HEK293T (cell line): ENCODE data around the gene DRC1.

Experiments used
- CTCF ChIA-PET: fragments of 350-600 bp; formaldehyde crosslinking; extraction: SDS; loops from one replicate; lab custom pipeline; 2021; ENCODE audit warnings: antibody characterized with exemption, inconsistent platforms; lab: Yijun Ruan, JAX
- POLR2A ChIA-PET: fragments of 350-600 bp; formaldehyde crosslinking; extraction: SDS; loops from one replicate; lab custom pipeline; 2020; ENCODE audit warnings: antibody characterized with exemption, inconsistent platforms; lab: Yijun Ruan, JAX
- DNase-seq: peaks from one replicate; pipeline ENCODE4 v3.0.0; 2012; ENCODE audit warnings: mixed read lengths; ENCODE audit errors: extremely low spot score
- ARNT ChIP-seq: fragments of 450-650 bp; IDR thresholded peaks from 2 replicates; pipeline ENCODE4 v1.6.1; 2017; ENCODE audit warnings: mild to moderate bottlenecking
- BHLHE40 ChIP-seq: fragments of 450-650 bp; IDR thresholded peaks from 2 replicates; pipeline ENCODE4 v1.6.1; 2016; ENCODE audit warnings: mild to moderate bottlenecking, moderate library complexity, borderline replicate concordance
- CTBP1 ChIP-seq: fragments of 450-650 bp; IDR thresholded peaks from 2 replicates; pipeline ENCODE4 v1.6.1; 2016; ENCODE audit warnings: borderline replicate concordance
- ELF4 ChIP-seq: fragments of 450-650 bp; IDR thresholded peaks from 2 replicates; pipeline ENCODE4 v1.6.1; 2017; ENCODE audit warnings: antibody characterized with exemption
- FOXA1 ChIP-seq: fragments of 450-650 bp; IDR thresholded peaks from 2 replicates; pipeline ENCODE4 v1.6.1; 2016; ENCODE audit warnings: mild to moderate bottlenecking
- FOXK2 ChIP-seq: fragments of 450-650 bp; IDR thresholded peaks from 2 replicates; pipeline ENCODE4 v1.6.1; 2016; ENCODE audit warnings: mild to moderate bottlenecking
- FOXM1 ChIP-seq: fragments of 450-650 bp; IDR thresholded peaks from 2 replicates; pipeline ENCODE4 v1.6.1; 2017; ENCODE audit warnings: mild to moderate bottlenecking, borderline replicate concordance
- HDGF ChIP-seq: fragments of 450-650 bp; IDR thresholded peaks from 2 replicates; pipeline ENCODE4 v1.6.1; 2017; ENCODE audit warnings: antibody characterized with exemption, borderline replicate concordance
- L3MBTL2 ChIP-seq: fragments of 450-650 bp; conservative IDR thresholded peaks from 2 replicates; pipeline ENCODE4 v1.6.1; 2016; ENCODE audit warnings: mild to moderate bottlenecking
- LEF1 ChIP-seq: fragments of 450-650 bp; IDR thresholded peaks from 2 replicates; pipeline ENCODE4 v1.6.1; 2017; ENCODE audit warnings: mild to moderate bottlenecking, borderline replicate concordance
- NFRKB ChIP-seq: fragments of 450-650 bp; IDR thresholded peaks from 2 replicates; pipeline ENCODE4 v1.6.1; 2016; ENCODE audit warnings: mild to moderate bottlenecking, moderate library complexity
- SP1 ChIP-seq: fragments of 450-650 bp; IDR thresholded peaks from 2 replicates; pipeline ENCODE4 v1.6.1; 2017
- SUZ12 ChIP-seq: fragments of 450-650 bp; IDR thresholded peaks from 2 replicates; pipeline ENCODE4 v1.6.1; 2016; ENCODE audit warnings: mild to moderate bottlenecking
- TARDBP ChIP-seq: fragments of 450-650 bp; IDR thresholded peaks from 2 replicates; pipeline ENCODE4 v1.6.1; 2016
- ZNF384 ChIP-seq: fragments of 450-650 bp; IDR thresholded peaks from 2 replicates; pipeline ENCODE4 v1.6.1; 2016
- TF ChIP-seq, protein P1 (sequence below): fragments of 450-650 bp; IDR thresholded peaks from 2 replicates; pipeline ENCODE4 v1.6.1; 2016

The DRC1 gene

DNA sequence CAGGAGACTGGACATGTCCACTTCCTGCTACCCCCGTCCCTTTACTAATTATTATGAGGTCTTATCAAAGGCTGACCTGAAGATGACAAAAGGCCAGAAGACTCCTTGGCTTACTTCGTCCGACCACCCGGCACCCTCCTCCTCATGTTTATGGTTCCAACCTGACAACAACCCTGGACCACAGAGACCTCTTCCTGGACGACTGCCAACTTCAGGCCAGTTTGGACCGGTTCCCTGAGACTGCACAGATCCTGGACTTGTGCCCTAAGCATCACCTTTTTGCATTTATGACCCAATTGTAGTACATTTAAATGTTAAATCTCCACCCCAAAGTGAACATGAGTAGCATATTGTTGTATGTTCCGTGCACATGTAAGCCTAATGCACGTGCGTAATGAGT lies 5.8 kb downstream of the DRC1 start:
- ChIA-PET POLR2A (no interaction called here), CTCF (no interaction called here)
- TF ChIP-seq SP1 (no peak), ZNF384 (no peak), BHLHE40 (no peak), SUZ12 (no peak), FOXK2 (no peak), LEF1 (no peak), NFRKB (no peak), CTBP1 (no peak)
- no peak for DNase-seq

DNA sequence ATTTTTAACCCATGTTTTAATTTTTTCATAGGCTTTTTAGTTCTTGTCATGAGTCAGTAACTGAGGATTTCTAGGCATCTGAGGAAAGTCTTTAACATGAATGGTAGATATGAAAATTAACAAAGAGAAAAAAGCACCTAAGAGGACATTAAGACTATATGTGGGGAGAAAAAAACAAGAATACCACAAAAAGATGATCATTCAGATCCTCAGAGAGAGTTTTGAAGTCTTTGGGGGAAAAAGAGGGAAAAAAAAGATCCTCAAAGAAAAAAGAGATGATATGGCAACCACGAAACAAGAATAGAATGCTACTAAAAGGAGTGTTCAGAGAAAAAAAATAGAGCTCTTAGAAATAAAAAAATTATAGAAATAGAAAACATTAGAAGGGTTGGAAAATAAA lies 8.1 kb downstream of the DRC1 start:
- CTCF ChIA-PET: no interaction called here
- TF ChIP-seq CTBP1 (no peak), FOXA1 (no peak), TARDBP (no peak), FOXK2 (no peak), FOXM1 (no peak), BHLHE40 (no peak), SP1 (no peak), ZNF384 (no peak), HDGF (no peak), SUZ12 (no peak), ELF4 (no peak), L3MBTL2 (no peak), LEF1 (no peak), ARNT (no peak), NFRKB (no peak)
- TF ChIP-seq, protein P1, sequence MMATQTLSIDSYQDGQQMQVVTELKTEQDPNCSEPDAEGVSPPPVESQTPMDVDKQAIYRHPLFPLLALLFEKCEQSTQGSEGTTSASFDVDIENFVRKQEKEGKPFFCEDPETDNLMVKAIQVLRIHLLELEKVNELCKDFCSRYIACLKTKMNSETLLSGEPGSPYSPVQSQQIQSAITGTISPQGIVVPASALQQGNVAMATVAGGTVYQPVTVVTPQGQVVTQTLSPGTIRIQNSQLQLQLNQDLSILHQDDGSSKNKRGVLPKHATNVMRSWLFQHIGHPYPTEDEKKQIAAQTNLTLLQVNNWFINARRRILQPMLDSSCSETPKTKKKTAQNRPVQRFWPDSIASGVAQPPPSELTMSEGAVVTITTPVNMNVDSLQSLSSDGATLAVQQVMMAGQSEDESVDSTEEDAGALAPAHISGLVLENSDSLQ: no peak
- no peak for DNase-seq
- POLR2A ChIA-PET: no interaction called here

DNA sequence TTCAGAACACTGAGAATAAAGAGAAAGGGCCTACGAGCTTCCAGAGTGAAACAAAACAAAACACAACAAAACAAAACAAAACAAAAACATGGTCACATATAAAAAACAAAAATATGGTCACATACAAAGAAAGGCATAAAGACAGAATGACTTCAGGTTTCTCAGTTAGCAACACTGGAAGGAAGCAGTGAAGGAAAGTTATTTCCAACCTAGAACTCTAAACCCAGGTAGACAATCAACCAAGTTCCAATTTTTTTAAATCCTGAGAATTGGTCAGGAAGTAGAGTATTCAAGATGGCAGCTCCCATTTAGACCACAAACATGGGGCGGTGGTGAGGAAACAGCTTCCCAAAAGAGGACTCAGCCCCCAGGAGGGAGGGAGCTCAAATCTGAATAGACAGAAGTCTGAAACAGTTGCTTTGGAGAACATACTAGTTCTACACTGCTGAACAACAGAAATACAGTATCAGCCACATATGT lies 9.1 kb downstream of the DRC1 start:
- ChIA-PET POLR2A (no interaction called here), CTCF (no interaction called here)
- no peak for TF ChIP-seq SUZ12
- no peak for TF ChIP-seq BHLHE40
- no peak for TF ChIP-seq LEF1
- no peak for TF ChIP-seq CTBP1
- no peak for TF ChIP-seq TARDBP
- TF ChIP-seq ZNF384: no peak
- TF ChIP-seq SP1: no peak
- TF ChIP-seq, protein P1: no peak
- TF ChIP-seq FOXK2: no peak
- TF ChIP-seq ARNT: no peak
- TF ChIP-seq ELF4: no peak
- TF ChIP-seq FOXA1: no peak
- TF ChIP-seq L3MBTL2: no peak
- TF ChIP-seq FOXM1: no peak
- TF ChIP-seq HDGF: no peak
- no peak for DNase-seq

DNA sequence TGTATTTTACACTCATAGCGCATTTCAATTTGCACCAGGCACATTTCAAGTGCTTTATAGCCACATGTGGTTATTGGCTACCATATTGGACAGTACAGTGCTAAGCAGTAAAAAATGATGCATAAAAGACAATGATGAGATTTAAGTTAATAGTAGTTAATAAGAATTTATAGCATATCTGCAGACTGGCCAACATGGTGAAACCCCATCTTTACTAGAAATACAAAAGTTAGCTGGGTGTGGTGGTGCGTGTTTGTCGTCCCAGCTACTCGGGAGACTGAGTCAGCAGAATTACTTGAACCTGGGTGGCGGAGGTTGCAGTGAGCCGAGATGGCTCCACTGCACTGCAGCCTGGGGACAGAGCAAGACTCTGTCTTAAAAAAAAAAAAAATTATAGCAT lies 9.7 kb downstream of the DRC1 start:
- TF ChIP-seq ZNF384 (no peak), ELF4 (no peak), CTBP1 (no peak), FOXM1 (no peak), TARDBP (no peak), L3MBTL2 (no peak), HDGF (no peak), FOXA1 (no peak)
- TF ChIP-seq, protein P1: no peak
- CTCF ChIA-PET: interaction anchor here (0.6 kb wide), 1 partner anchor 316 kb away, joined by 6 read pairs; no protein-coding TSS in a partner anchor
- DNase-seq: no peak
- POLR2A ChIA-PET: no interaction called here

DNA sequence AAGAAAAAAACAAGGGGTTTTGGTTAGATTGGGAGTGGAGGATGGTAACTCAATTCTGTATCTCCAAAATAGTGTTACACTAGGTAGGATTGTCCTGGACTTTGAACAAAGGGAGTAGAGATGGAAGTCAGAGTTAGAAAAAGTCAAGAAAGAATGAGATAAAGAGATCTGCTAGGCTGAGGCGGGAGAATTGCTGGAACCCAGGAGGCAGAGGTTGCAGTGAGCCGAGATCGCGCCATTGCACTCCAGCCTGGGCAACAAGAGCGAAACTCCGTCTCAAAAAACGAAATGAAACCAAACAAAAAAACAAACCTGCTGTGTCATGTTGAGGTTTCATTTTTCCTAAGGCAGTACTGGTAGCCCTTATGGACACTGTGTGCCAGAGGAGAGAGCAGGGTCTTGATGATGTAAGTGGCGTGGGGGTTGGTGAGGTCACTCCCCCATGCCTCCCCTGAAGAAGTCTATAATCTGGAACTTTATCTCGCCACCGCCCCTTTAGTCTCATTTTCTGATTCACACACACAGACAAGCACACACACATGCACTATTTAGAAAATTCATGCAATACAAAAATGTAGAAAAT lies 10.5 kb downstream of the DRC1 start:
- no peak for DNase-seq
- ChIA-PET CTCF (interaction anchor here (0.6 kb wide), 1 partner anchor 316 kb away, joined by 6 read pairs; no protein-coding TSS in a partner anchor), POLR2A (no interaction called here)
- TF ChIP-seq, protein P1: no peak
- TF ChIP-seq HDGF (no peak), CTBP1 (no peak), ZNF384 (no peak), SUZ12 (no peak), L3MBTL2 (no peak), NFRKB (no peak), SP1 (no peak), FOXM1 (no peak), FOXK2 (no peak), FOXA1 (no peak)

DNA sequence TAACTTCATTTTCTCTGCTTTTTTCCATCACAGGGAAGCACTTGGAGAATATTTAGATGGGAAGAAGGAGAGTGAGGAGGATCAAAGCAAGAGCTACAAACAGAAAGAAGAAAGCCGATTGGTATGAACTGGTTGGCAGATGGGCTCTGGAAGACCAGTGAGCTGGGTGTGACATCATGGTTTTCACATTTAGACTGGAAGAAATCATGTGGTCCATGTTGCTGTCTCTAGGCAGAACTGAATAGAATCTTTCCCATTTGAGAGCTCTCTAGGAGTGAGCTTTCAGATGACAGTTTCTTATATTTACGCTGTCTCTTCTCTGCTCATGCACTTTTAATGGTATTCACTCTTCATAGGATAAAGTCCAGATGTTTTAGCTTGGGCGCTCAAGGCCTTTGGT lies 12.6 kb downstream of the DRC1 start:
- TF ChIP-seq LEF1 (no peak), BHLHE40 (no peak), HDGF (no peak), ELF4 (no peak), FOXA1 (no peak), CTBP1 (no peak), NFRKB (no peak), TARDBP (no peak)
- ChIA-PET CTCF (interaction anchor here (1.0 kb wide), 1 partner anchor 96 kb away, joined by 3 read pairs; no protein-coding TSS in a partner anchor), POLR2A (no interaction called here)
- DNase-seq: no peak
